Measurements from ENCODE around the gene RPL22. TPM values are rescaled to one million over a fixed set of nuclear protein-coding genes. Genes with fewer than 3 reads are reported as not detected.

Gene RPL22
- total and polyA plus RNA-seq, 2 of the 13 experiments (the other 11 are each of a cell fraction or from before 2014, with no cell fraction given) = 214 to 545 TPM

- TF ChIP-seq NR2F6 (IDR thresholded peaks at IDR 0.05) (peak; percentile 25; the same call in 1 of the 2 replicates), NR2F6 (CRISPR knock-in tag; IDR thresholded peaks at IDR 0.05) (peak; percentile 31; the same call in 1 of the 2 replicates), ZNF558 (CRISPR knock-in tag; IDR thresholded peaks at IDR 0.05; ENCODE audit: borderline replicate concordance) (peak; percentile 33; the same call in 1 of the 2 replicates), DMAP1 (CRISPR knock-in tag; IDR thresholded peaks at IDR 0.05) (peak; percentile 3; the same call in 1 of the 2 replicates), FOXO4 (CRISPR knock-in tag; conservative IDR thresholded peaks at IDR 0.05) (0 out of 2 replicates have a peak, but pooled peaks have one; percentile 50), ZMYM3 (CRISPR knock-in tag; IDR thresholded peaks at IDR 0.05) (no peak; the same call in 1 of the 2 replicates), ZNF768 (CRISPR knock-in tag; IDR thresholded peaks at IDR 0.05) (peak; percentile 27; the same call in 1 of the 2 replicates), PHF21A (CRISPR knock-in tag; IDR thresholded peaks at IDR 0.05) (peak; percentile 29; the same call in 1 of the 2 replicates), ZNF784 (CRISPR knock-in tag; IDR thresholded peaks at IDR 0.05; ENCODE audit: borderline replicate concordance) (peak; percentile 67; the same call in 1 of the 2 replicates), CREB1 (IDR thresholded peaks at IDR 0.05) (peak; percentile 41; the same call in 1 of the 2 replicates), CREB1 (CRISPR knock-in tag; IDR thresholded peaks at IDR 0.05) (peak; percentile 56; the same call in 1 of the 2 replicates), REPIN1 (CRISPR knock-in tag; IDR thresholded peaks at IDR 0.05; ENCODE audit: borderline replicate concordance, low read depth) (no peak), ZBTB4 (CRISPR knock-in tag; IDR thresholded peaks at IDR 0.05; ENCODE audit: borderline replicate concordance) (0 out of 2 replicates have a peak, but pooled peaks have one; percentile 10), RELA (CRISPR knock-in tag; IDR thresholded peaks at IDR 0.05) (no peak), CREM (IDR thresholded peaks at IDR 0.05) (peak; percentile 34; the same call in 1 of the 2 replicates), CREM (CRISPR knock-in tag; IDR thresholded peaks at IDR 0.05) (no peak), ZFX (CRISPR knock-in tag; IDR thresholded peaks at IDR 0.05; ENCODE audit: low read depth) (peak; percentile 54)
- TF ChIP-seq, protein P1, sequence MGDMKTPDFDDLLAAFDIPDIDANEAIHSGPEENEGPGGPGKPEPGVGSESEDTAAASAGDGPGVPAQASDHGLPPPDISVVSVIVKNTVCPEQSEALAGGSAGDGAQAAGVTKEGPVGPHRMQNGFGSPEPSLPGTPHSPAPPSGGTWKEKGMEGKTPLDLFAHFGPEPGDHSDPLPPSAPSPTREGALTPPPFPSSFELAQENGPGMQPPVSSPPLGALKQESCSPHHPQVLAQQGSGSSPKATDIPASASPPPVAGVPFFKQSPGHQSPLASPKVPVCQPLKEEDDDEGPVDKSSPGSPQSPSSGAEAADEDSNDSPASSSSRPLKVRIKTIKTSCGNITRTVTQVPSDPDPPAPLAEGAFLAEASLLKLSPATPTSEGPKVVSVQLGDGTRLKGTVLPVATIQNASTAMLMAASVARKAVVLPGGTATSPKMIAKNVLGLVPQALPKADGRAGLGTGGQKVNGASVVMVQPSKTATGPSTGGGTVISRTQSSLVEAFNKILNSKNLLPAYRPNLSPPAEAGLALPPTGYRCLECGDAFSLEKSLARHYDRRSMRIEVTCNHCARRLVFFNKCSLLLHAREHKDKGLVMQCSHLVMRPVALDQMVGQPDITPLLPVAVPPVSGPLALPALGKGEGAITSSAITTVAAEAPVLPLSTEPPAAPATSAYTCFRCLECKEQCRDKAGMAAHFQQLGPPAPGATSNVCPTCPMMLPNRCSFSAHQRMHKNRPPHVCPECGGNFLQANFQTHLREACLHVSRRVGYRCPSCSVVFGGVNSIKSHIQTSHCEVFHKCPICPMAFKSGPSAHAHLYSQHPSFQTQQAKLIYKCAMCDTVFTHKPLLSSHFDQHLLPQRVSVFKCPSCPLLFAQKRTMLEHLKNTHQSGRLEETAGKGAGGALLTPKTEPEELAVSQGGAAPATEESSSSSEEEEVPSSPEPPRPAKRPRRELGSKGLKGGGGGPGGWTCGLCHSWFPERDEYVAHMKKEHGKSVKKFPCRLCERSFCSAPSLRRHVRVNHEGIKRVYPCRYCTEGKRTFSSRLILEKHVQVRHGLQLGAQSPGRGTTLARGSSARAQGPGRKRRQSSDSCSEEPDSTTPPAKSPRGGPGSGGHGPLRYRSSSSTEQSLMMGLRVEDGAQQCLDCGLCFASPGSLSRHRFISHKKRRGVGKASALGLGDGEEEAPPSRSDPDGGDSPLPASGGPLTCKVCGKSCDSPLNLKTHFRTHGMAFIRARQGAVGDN (CRISPR knock-in tag; IDR thresholded peaks at IDR 0.05) = peak; percentile 16
Measured at GRCh38 chr1:6235296-6235677, 35.9 kb upstream of the RPL22 start (continued).
